RWPE2 (cell line): Measurements from ENCODE around the gene SOX6.

Source experiments
- ATAC-seq: fragments of 200-7000 bp; cut with Tn5 transposase; 3 replicates; pipeline ENCODE4 v1.9.1; 2021; ENCODE audit warnings: low read depth
- DNase-seq: peaks from one replicate; pipeline ENCODE4 v3.0.0-alpha.2; 2020; ENCODE audit warnings: low spot score
- H3K27ac ChIP-seq: fragments of 450-650 bp; 2 replicates; pipeline ENCODE4 v1.5.1; 2017; ENCODE audit warnings: mild to moderate bottlenecking; ENCODE audit not compliant: poor library complexity, severe bottlenecking
- H3K27me3 ChIP-seq: fragments of 250-450 bp; sonication (Bioruptor Pico); 2 replicates; pipeline ENCODE4 v1.5.1; 2021; ENCODE audit warnings: mild to moderate bottlenecking, moderate library complexity; ENCODE audit not compliant: insufficient read depth, poor library complexity, severe bottlenecking
- H3K36me3 ChIP-seq: fragments of 250-450 bp; sonication (Bioruptor Pico); 2 replicates; pipeline ENCODE4 v1.5.1; 2020; ENCODE audit warnings: low read depth, mild to moderate bottlenecking, moderate library complexity
- H3K4me1 ChIP-seq: fragments of 250-450 bp; sonication (Bioruptor Pico); 2 replicates; pipeline ENCODE4 v1.5.1; 2021; ENCODE audit warnings: mild to moderate bottlenecking, moderate library complexity; ENCODE audit not compliant: insufficient read depth, poor library complexity, severe bottlenecking
- H3K4me3 ChIP-seq: fragments of 250-450 bp; sonication (Bioruptor Pico); 2 replicates; pipeline ENCODE4 v1.5.1; 2021; ENCODE audit warnings: mild to moderate bottlenecking, moderate library complexity; ENCODE audit not compliant: severe bottlenecking
- H3K9me3 ChIP-seq: fragments of 250-450 bp; sonication (Bioruptor Pico); 2 replicates; pipeline ENCODE4 v1.5.1; 2021; ENCODE audit warnings: mild to moderate bottlenecking, moderate library complexity; ENCODE audit not compliant: severe bottlenecking
- CTCF ChIP-seq: fragments of 450-650 bp; IDR thresholded peaks from one replicate; pipeline ENCODE4 v1.5.1; 2017; ENCODE audit warnings: mild to moderate bottlenecking, moderate library complexity; ENCODE audit not compliant: poor library complexity, severe bottlenecking

Gene SOX6

GRCh38 chr11:16278979-16279378 is 77.4 kb downstream of the SOX6 start:
- no peaks in the 10 kb centered on the region for H3K9me3 ChIP-seq
- no peak for TF ChIP-seq CTCF
- DNase-seq = no peak

DNA sequence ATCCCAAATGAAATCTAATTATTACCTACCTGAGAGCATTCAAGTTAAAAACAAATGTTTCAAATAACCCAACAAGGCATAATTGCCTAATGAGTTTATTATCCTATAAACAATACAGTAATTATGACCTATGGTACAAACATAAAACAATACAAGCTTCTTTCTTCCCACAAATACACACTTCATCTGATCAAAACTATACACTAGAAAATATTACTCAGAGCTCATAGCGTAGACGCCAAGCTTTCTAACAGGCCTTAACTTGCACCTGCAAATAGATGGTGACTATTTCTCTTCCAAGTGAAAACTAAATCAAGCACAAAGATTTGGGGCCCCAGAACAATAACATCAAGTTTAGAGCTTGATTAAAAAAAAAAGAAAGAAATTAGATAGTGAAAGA is 78.1 kb downstream of the SOX6 start:
- DNase-seq = no peak

More at GRCh38 chr11:16278979-16279378, 77.4 kb downstream of the SOX6 start:
- no peak for ATAC-seq
- Histone ChIP-seq H3K4me3 (no peak overlapping the region), H3K4me1 (peaks cover 12% of the 10 kb centered on the region), H3K36me3 (no peaks in the 10 kb centered on the region), H3K27ac (no peak overlapping the region), H3K27me3 (no peaks in the 10 kb centered on the region)

GRCh38 chr11:16276251-16276650 is 80.1 kb downstream of the SOX6 start:
- Histone ChIP-seq H3K4me3 (no peak overlapping the region), H3K36me3 (no peaks in the 10 kb centered on the region), H3K27me3 (no peaks in the 10 kb centered on the region), H3K4me1 (peaks cover 12% of the 10 kb centered on the region), H3K27ac (no peak overlapping the region), H3K9me3 (no peaks in the 10 kb centered on the region)
- ATAC-seq (no peak), DNase-seq (no peak)
- no peak for TF ChIP-seq CTCF

More for the DNA sequence above, 78.1 kb downstream of the SOX6 start:
- Histone ChIP-seq H3K27me3 (no peaks in the 10 kb centered on the region), H3K4me3 (no peak overlapping the region), H3K9me3 (no peaks in the 10 kb centered on the region), H3K36me3 (no peaks in the 10 kb centered on the region), H3K27ac (no peak overlapping the region), H3K4me1 (peaks cover 12% of the 10 kb centered on the region)
- ATAC-seq = peak; percentile 40; the same call in 1 of the 3 replicates
- TF ChIP-seq CTCF = no peak

DNA sequence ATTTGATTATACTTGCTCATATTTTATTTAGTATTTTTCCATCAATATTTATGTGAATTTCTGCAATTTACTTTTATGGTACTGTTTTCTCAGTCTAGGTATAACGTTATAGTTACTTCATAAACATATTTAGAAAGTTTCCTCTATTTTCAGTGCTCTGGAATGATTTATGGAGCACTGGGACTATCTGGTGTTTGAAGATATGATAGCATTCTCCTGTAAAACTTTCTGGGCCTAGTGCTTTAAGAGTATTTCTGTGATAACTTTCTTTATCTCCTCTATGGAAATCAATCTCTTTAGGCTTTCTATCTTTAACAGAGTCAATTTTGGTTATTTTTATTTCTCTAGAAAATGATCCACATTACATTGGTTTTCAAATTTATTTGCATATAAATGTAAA is 85.1 kb downstream of the SOX6 start:
- H3K36me3 ChIP-seq = no peaks in the 10 kb centered on the region

More for the DNA sequence above, 85.1 kb downstream of the SOX6 start:
- Histone ChIP-seq H3K9me3 (no peaks in the 10 kb centered on the region), H3K4me3 (no peak overlapping the region), H3K4me1 (no peaks in the 10 kb centered on the region), H3K27ac (no peak overlapping the region), H3K27me3 (no peaks in the 10 kb centered on the region)
- TF ChIP-seq CTCF = no peak
- no peak for ATAC-seq
- DNase-seq = no peak
